DMS153 treated with DMSO at 0.1 percent for 48 hours (cell line): ENCODE measurements around the gene CEBPG.

Experiments used
- DNase-seq: peaks from one replicate; lab custom pipeline; 2025; ENCODE audit not compliant: unreplicated experiment; lab: John Stamatoyannopoulos, UW

Gene CEBPG

GRCh38 chr19:33394723-33395560 is 21.4 kb downstream of the CEBPG start:
- no peak for DNase-seq

- no peak for DNase-seq
These were observed 22.3 kb downstream of the CEBPG start for GRCh38 chr19:33395561-33396550.

- no peak for DNase-seq
These were observed 23.4 kb downstream of the CEBPG start for GRCh38 chr19:33396701-33397535.

GRCh38 chr19:33397536-33398360 is 24.2 kb downstream of the CEBPG start:
- no peak for DNase-seq

- no peak for DNase-seq
These were observed 25.0 kb downstream of the CEBPG start for GRCh38 chr19:33398361-33399060.

- no peak for DNase-seq
These were observed 25.7 kb downstream of the CEBPG start for GRCh38 chr19:33399081-33399744.

- DNase-seq, result no peak
These were observed 26.5 kb downstream of the CEBPG start for GRCh38 chr19:33399745-33400681.

- no peak for DNase-seq
These were observed 27.6 kb downstream of the CEBPG start for GRCh38 chr19:33400856-33401682.

- DNase-seq, result no peak
These were observed 28.3 kb downstream of the CEBPG start for GRCh38 chr19:33401683-33402420.

- no peak for DNase-seq
These were observed 29.1 kb downstream of the CEBPG start for GRCh38 chr19:33402421-33403220.

GRCh38 chr19:33403221-33403972 is 29.9 kb downstream of the CEBPG start:
- no peak for DNase-seq

- DNase-seq, result no peak
These were observed 30.4 kb downstream of the CEBPG start for GRCh38 chr19:33403973-33404304.

GRCh38 chr19:33404506-33405253 is 31.2 kb downstream of the CEBPG start:
- DNase-seq, result no peak

- no peak for DNase-seq
These were observed 31.7 kb downstream of the CEBPG start for GRCh38 chr19:33405254-33405552.
